HL-60 (cell line): ENCODE data around the gene ETV6.

Experiments used
- CTCF ChIP-seq: IDR thresholded peaks from one replicate; pipeline ENCODE4 v1.5.1; 2011; ENCODE audit warnings: low read length, control low read depth, inconsistent platforms; ENCODE audit not compliant: insufficient read depth
- GABPA ChIP-seq: IDR thresholded peaks from 2 replicates; pipeline ENCODE4 v1.6.1; 2012; ENCODE audit warnings: low read depth
- POLR2AphosphoS5 ChIP-seq: IDR thresholded peaks from 2 replicates; pipeline ENCODE4 v1.6.1; 2012; ENCODE audit warnings: low read depth
- REST ChIP-seq: IDR thresholded peaks from 2 replicates; pipeline ENCODE4 v1.6.1; 2012; ENCODE audit warnings: low read depth; ENCODE audit not compliant: insufficient replicate concordance

- TF ChIP-seq CTCF (no peak), POLR2AphosphoS5 (no peak; the same call in 1 of the 2 replicates), REST (no peak), GABPA (no peak)
Observed at GRCh38 chr12:11876307-11876706, 226.8 kb downstream of the ETV6 start.
